Lung (tissue), 12 donors: ENCODE measurements around the gene SHB. TPM values are rescaled to one million over a fixed set of nuclear protein-coding genes. Genes with fewer than 3 reads are reported as not detected.
A peak's percentile ranks its signal among the peaks of the same experiment; 100 is the strongest.

ENCODE experiments used
- ATAC-seq: fragments of 200-7000 bp; cut with Tn5 transposase; one replicate; pipeline ENCODE4 v1.9.1; 2020; ENCODE audit warnings: moderate number of reproducible peaks; ENCODE audit not compliant: insufficient read depth, low FRiP score
- DNase-seq, 3 donors: peaks; one replicate each; pipeline ENCODE4 v3.0.0-alpha.2; 2013 to 2017
- H3K27ac ChIP-seq, 2 donors: one replicate each; pipeline ENCODE4 v1.5.1; 2013; ENCODE audit warnings: mild to moderate bottlenecking in 2 of 2, moderate library complexity in 2 of 2, control low read depth in 1 of 2, inconsistent platforms in 1 of 2, low read depth in 1 of 2, low read length in 1 of 2
- H3K27me3 ChIP-seq, 3 donors: one replicate each; pipeline ENCODE4 v1.5.1; 2013; ENCODE audit warnings: low read length in 2 of 3; ENCODE audit not compliant: control insufficient read depth in 3 of 3, insufficient read depth in 3 of 3
- H3K36me3 ChIP-seq, 4 donors: one replicate each; pipeline ENCODE4 v1.5.1; 2013; ENCODE audit warnings: low read length in 4 of 4, mild to moderate bottlenecking in 1 of 4, moderate library complexity in 1 of 4; ENCODE audit not compliant: control insufficient read depth in 4 of 4, insufficient read depth in 4 of 4
- H3K4me1 ChIP-seq, 5 donors: one replicate each; pipeline ENCODE4 v1.5.1; 2013; ENCODE audit warnings: low read length in 5 of 5, mild to moderate bottlenecking in 2 of 5, moderate library complexity in 1 of 5; ENCODE audit not compliant: control insufficient read depth in 5 of 5, insufficient read depth in 5 of 5
- H3K4me3 ChIP-seq: one replicate; pipeline ENCODE4 v1.5.1; 2013; ENCODE audit warnings: mild to moderate bottlenecking, control low read depth, moderate library complexity
- H3K9ac ChIP-seq, 2 donors: one replicate each; pipeline ENCODE4 v1.5.1; 2013; ENCODE audit warnings: low read length in 2 of 2, control low read depth in 1 of 2; ENCODE audit not compliant: insufficient read depth in 1 of 2
- H3K9me3 ChIP-seq, 4 donors: one replicate each; pipeline ENCODE4 v1.5.1; 2013; ENCODE audit warnings: low read length in 3 of 4, mild to moderate bottlenecking in 1 of 4, moderate library complexity in 1 of 4; ENCODE audit not compliant: control insufficient read depth in 4 of 4, insufficient read depth in 3 of 4
- WGBS, 2 donors: extraction: QIAGEN DNeasy Blood & Tissue Kit; methylation state at CpG; one replicate each; pipeline ENCODE4 v1.1.7; 2013; 5-methylcytosine and 5-hydroxymethylcytosine counted together
- polyA plus RNA-seq, 2 donors: library from polyadenylated mRNA; stranded (reverse); fragments of 200-250 nt; gene quantifications; one replicate each; pipeline ENCODE4 v1.2.1, GENCODE V29; 2013
- total RNA-seq, 2 donors: library from RNA; depleted of rRNA in 1 of 2; stranded (reverse); fragments of >200 nt in 1 of 2; gene quantifications; one replicate each; pipeline ENCODE4 v1.2.1, GENCODE V29; 2014 to 2021
- TF ChIP-seq, protein P1 (sequence below): IDR thresholded peaks from 2 replicates; pipeline ENCODE4 v1.5.1; 2012; ENCODE audit warnings: mild to moderate bottlenecking; ENCODE audit errors: control extremely low read depth, extremely low read depth
- donor health status: control.
- donor health status: control.
- donor health status: Bipolar disorder and iron deficiency.
- donor health status: healthy.
- donor health status: DM: yes; HTN: yes; CAD: no.

SHB gene
- total and polyA plus RNA-seq, 4 donors = 10.8 to 32.3 (median 14.4) TPM

GRCh38 chr9:37944671-37945481, 124.2 kb downstream of the SHB start:
- H3K27ac ChIP-seq = peak overlapping the region in 1 of 2 donors; percentile 69
- H3K4me1 ChIP-seq = peaks cover 6 to 41% (median 28%) of the 10 kb centered on the region in 5 donors
- 80 to 86% methylated on average over 9 of the region's 9 CpGs for WGBS, 2 donors
- H3K4me3 ChIP-seq = no peak overlapping the region
- H3K36me3 ChIP-seq = peaks cover 0 to 14% (median 9%) of the 10 kb centered on the region in 4 donors
- DNase-seq = no peak
- H3K9me3 ChIP-seq = no peaks in the 10 kb centered on the region
- H3K9ac ChIP-seq = no peak overlapping the region
- TF ChIP-seq, protein P1, sequence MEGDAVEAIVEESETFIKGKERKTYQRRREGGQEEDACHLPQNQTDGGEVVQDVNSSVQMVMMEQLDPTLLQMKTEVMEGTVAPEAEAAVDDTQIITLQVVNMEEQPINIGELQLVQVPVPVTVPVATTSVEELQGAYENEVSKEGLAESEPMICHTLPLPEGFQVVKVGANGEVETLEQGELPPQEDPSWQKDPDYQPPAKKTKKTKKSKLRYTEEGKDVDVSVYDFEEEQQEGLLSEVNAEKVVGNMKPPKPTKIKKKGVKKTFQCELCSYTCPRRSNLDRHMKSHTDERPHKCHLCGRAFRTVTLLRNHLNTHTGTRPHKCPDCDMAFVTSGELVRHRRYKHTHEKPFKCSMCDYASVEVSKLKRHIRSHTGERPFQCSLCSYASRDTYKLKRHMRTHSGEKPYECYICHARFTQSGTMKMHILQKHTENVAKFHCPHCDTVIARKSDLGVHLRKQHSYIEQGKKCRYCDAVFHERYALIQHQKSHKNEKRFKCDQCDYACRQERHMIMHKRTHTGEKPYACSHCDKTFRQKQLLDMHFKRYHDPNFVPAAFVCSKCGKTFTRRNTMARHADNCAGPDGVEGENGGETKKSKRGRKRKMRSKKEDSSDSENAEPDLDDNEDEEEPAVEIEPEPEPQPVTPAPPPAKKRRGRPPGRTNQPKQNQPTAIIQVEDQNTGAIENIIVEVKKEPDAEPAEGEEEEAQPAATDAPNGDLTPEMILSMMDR = no peak
- H3K27me3 ChIP-seq = no peaks in the 10 kb centered on the region
- ATAC-seq = no peak

GRCh38 chr9:37944266-37944650, 124.8 kb downstream of the SHB start:
- ATAC-seq (no peak), DNase-seq (no peak)
- Histone ChIP-seq H3K4me1 (peaks cover 10 to 47% (median 31%) of the 10 kb centered on the region in 5 donors), H3K9ac (no peak overlapping the region), H3K27ac (peak overlapping the region in 1 of 2 donors; percentile 69), H3K27me3 (no peaks in the 10 kb centered on the region), H3K36me3 (peaks cover 0 to 14% (median 9%) of the 10 kb centered on the region in 4 donors), H3K9me3 (no peaks in the 10 kb centered on the region), H3K4me3 (no peak overlapping the region)
- TF ChIP-seq, protein P1 = no peak
- WGBS, 2 donors = 66 to 76% methylated on average over 7 of the region's 7 CpGs

GRCh38 chr9:37943345-37944265, 125.4 kb downstream of the SHB start:
- TF ChIP-seq, protein P1 = no peak
- peak; percentile 78 to 91 (median 89) for DNase-seq
- H3K4me3 ChIP-seq = no peak overlapping the region
- no peak overlapping the region for H3K9ac ChIP-seq
- H3K27ac ChIP-seq = peak overlapping the region in 1 of 2 donors; percentile 69
- H3K9me3 ChIP-seq = no peaks in the 10 kb centered on the region
- H3K36me3 ChIP-seq = peaks cover 0 to 12% (median 9%) of the 10 kb centered on the region in 4 donors
- H3K27me3 ChIP-seq = no peaks in the 10 kb centered on the region
- 63 to 76% methylated on average over 12 of the region's 12 CpGs for WGBS, 2 donors
- H3K4me1 ChIP-seq = peaks cover 16 to 51% (median 35%) of the 10 kb centered on the region in 5 donors
- peak; percentile 67 for ATAC-seq
